K562 (cell line): Measurements from ENCODE around the gene VGF. TPM values are rescaled to one million over a fixed set of nuclear protein-coding genes. Genes with fewer than 3 reads are reported as not detected.

Experiments
- ARHGAP35 ChIP-seq: fragments of 450-650 bp; IDR thresholded peaks from 2 replicates; pipeline ENCODE4 v1.6.1; 2018; ENCODE audit not compliant: partially characterized antibody
- EP300 ChIP-seq: IDR thresholded peaks from 2 replicates; pipeline ENCODE4 v1.6.1; 2012; ENCODE audit warnings: low read length, improper control_type of control experiment
- GATAD2B ChIP-seq: fragments of 450-650 bp; IDR thresholded peaks from 2 replicates; pipeline ENCODE4 v1.6.1; 2017; ENCODE audit warnings: mild to moderate bottlenecking, borderline replicate concordance
- HDAC2 ChIP-seq: fragments of 450-650 bp; IDR thresholded peaks from 2 replicates; pipeline ENCODE4 v1.6.1; 2016; ENCODE audit warnings: mild to moderate bottlenecking
- JUN ChIP-seq, 2 experiments: sonication (generic) in 1 of 2; formaldehyde crosslinking in 1 of 2; IDR thresholded peaks; 2 replicates each; pipeline versions ENCODE4 v1.6.1 to v1.8.0; 2012 to 2022; ENCODE audit warnings: borderline replicate concordance in 2 of 2, mild to moderate bottlenecking in 2 of 2, improper control_type of control experiment in 1 of 2, low read depth in 1 of 2, low read length in 1 of 2, missing genetic modification reagents in 1 of 2
- KAT2B ChIP-seq: IDR thresholded peaks from one replicate; pipeline ENCODE4 v1.6.1; 2012; ENCODE audit warnings: low read depth, mild to moderate bottlenecking, control low read depth, inconsistent platforms, low read length, moderate library complexity
- MTA2 ChIP-seq: fragments of 450-650 bp; IDR thresholded peaks from 2 replicates; pipeline ENCODE4 v1.6.1; 2016; ENCODE audit warnings: low read depth
- NFIX ChIP-seq: fragments of 250-450 bp; sonication (Bioruptor Pico); IDR thresholded peaks from 2 replicates; pipeline ENCODE4 v1.4.0; 2020; ENCODE audit warnings: low read depth, mild to moderate bottlenecking, moderate library complexity
- NONO ChIP-seq, 2 experiments: fragments of 200-400 bp in 1 of 2; fragments of 450-650 bp in 1 of 2; formaldehyde crosslinking in 1 of 2; IDR thresholded peaks; 2 replicates each; pipeline ENCODE4 v1.6.1; 2017; ENCODE audit warnings: low read depth in 2 of 2, mild to moderate bottlenecking in 2 of 2, moderate library complexity in 2 of 2, low read length in 1 of 2
- POLR2AphosphoS2 ChIP-seq: IDR thresholded peaks from 2 replicates; pipeline ENCODE4 v1.6.1; 2012; ENCODE audit warnings: low read length, improper control_type of control experiment
- SOX6 ChIP-seq: fragments of 450-650 bp; IDR thresholded peaks from 2 replicates; pipeline ENCODE4 v1.6.1; 2014; ENCODE audit warnings: mild to moderate bottlenecking
- STAT5B ChIP-seq: fragments of 250-450 bp; sonication (Bioruptor Pico); IDR thresholded peaks from 2 replicates; pipeline ENCODE4 v1.8.0; 2021; ENCODE audit warnings: mild to moderate bottlenecking, inconsistent platforms
- TRIM24 ChIP-seq, 2 experiments: fragments of 450-650 bp; IDR thresholded peaks; 2 replicates each; pipeline ENCODE4 v1.6.1; 2016
- XRCC5 ChIP-seq: fragments of 200-400 bp; formaldehyde crosslinking; IDR thresholded peaks from 2 replicates; pipeline ENCODE4 v1.6.1; 2017; ENCODE audit warnings: low read depth, mild to moderate bottlenecking, low read length
- ZFX ChIP-seq: sonication (generic); formaldehyde crosslinking; IDR thresholded peaks from 2 replicates; pipeline ENCODE4 v1.8.0; 2022; ENCODE audit warnings: mild to moderate bottlenecking, missing genetic modification reagents, moderate library complexity
- ZNF133 ChIP-seq: fragments of 250-450 bp; sonication (Bioruptor Pico); IDR thresholded peaks from 2 replicates; pipeline ENCODE4 v1.4.0; 2020; ENCODE audit warnings: mild to moderate bottlenecking
- ZNF175 ChIP-seq: fragments of 200-800 bp; sonication (Bioruptor generic); IDR thresholded peaks from 2 replicates; pipeline ENCODE4 v1.6.1; 2016; ENCODE audit warnings: low read depth, mild to moderate bottlenecking, missing genetic modification characterization, missing compliant biosample characterization
- ZZZ3 ChIP-seq: fragments of 450-650 bp; IDR thresholded peaks from 2 replicates; pipeline ENCODE4 v1.6.1; 2016; ENCODE audit warnings: antibody characterized with exemption, mild to moderate bottlenecking, moderate library complexity
- polyA plus RNA-seq, 8 experiments: library from polyadenylated mRNA; depleted of rRNA in 4 of 8; stranded (reverse) in 5 of 8; unstranded in 3 of 8; fragments of >200 nt; fragmentation: Nextera tagmentation in 2 of 8; fragmentation: Illumina TruSeq in 1 of 8; extraction: Ambion mirVana in 2 of 8; extraction: Trizol in 1 of 8; gene quantifications; 2 replicates each; pipeline versions ENCODE4 v1.2.1 to v1.2.3, GENCODE V29; 2011 to 2014; ENCODE audit warnings: inconsistent platforms in 1 of 8, missing spikeins in 1 of 8
- total RNA-seq, 7 experiments: library from RNA; depleted of rRNA in 6 of 7; stranded (reverse); fragments of >200 nt in 6 of 7; fragmentation: Illumina TruSeq in 2 of 7; extraction: Trizol in 2 of 7; gene quantifications; 2 replicates each; pipeline versions ENCODE4 v1.2.1 to v1.2.3, GENCODE V29; 2011 to 2021; ENCODE audit warnings: low replicate concordance in 1 of 7
- TF ChIP-seq, protein P1 (sequence below): sonication (generic); formaldehyde crosslinking; IDR thresholded peaks from 2 replicates; pipeline ENCODE4 v1.8.0; 2022; ENCODE audit warnings: mild to moderate bottlenecking, missing genetic modification reagents
- TF ChIP-seq, protein P2 (sequence below): fragments of 250-450 bp; sonication (Bioruptor Pico); IDR thresholded peaks from 2 replicates; pipeline ENCODE4 v1.4.0; 2020
- TF ChIP-seq, protein P3 (sequence below): sonication (generic); formaldehyde crosslinking; IDR thresholded peaks from 2 replicates; pipeline ENCODE4 v1.8.1; 2023; ENCODE audit warnings: mild to moderate bottlenecking, missing genetic modification reagents

Gene VGF
- total and polyA plus RNA-seq, 9 of the 15 experiments (the other 6 are each of a cell fraction or from before 2014, with no cell fraction given), result 0.03 to 5.7 (median 0.34) TPM

DNA sequence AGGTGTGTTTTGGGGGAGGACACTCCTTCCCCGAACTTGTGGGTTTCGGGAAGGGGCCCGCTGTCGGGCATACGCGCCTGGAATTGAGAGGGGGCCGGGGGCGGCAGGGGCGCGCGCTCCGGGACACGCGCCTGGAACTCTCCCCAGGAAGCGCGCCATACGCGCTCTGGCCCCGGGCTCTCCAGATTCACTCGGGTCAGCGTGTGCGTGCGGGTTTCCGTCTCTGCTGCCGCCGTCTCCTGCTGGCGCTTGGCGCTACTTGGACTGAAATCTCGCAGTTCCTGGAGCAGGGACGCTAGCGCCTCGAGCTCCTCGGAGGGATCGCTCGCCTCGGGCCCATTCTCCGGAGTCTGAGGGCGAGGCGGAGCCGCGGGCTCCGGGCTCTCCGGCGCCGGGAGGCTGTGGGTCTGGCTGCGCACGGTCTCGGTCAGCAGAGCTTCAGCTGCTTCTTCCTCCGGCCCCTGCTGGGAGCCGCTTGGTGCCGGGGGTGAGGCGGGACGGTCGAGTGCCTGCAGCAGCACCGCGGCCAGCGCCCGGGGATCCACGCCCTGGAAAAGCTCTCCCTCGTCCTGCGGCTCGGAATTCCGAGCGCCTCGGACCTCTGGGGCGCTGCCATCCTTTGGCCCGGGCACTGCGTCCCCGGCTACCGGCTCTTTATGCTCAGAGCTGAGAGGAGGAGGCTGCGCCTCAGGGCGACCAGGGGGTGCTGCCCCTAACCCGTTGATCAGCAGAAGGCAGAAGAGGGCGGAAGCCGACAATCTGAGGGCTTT lies 1.1 kb downstream of the VGF start (continued):
- TF ChIP-seq, protein P1, sequence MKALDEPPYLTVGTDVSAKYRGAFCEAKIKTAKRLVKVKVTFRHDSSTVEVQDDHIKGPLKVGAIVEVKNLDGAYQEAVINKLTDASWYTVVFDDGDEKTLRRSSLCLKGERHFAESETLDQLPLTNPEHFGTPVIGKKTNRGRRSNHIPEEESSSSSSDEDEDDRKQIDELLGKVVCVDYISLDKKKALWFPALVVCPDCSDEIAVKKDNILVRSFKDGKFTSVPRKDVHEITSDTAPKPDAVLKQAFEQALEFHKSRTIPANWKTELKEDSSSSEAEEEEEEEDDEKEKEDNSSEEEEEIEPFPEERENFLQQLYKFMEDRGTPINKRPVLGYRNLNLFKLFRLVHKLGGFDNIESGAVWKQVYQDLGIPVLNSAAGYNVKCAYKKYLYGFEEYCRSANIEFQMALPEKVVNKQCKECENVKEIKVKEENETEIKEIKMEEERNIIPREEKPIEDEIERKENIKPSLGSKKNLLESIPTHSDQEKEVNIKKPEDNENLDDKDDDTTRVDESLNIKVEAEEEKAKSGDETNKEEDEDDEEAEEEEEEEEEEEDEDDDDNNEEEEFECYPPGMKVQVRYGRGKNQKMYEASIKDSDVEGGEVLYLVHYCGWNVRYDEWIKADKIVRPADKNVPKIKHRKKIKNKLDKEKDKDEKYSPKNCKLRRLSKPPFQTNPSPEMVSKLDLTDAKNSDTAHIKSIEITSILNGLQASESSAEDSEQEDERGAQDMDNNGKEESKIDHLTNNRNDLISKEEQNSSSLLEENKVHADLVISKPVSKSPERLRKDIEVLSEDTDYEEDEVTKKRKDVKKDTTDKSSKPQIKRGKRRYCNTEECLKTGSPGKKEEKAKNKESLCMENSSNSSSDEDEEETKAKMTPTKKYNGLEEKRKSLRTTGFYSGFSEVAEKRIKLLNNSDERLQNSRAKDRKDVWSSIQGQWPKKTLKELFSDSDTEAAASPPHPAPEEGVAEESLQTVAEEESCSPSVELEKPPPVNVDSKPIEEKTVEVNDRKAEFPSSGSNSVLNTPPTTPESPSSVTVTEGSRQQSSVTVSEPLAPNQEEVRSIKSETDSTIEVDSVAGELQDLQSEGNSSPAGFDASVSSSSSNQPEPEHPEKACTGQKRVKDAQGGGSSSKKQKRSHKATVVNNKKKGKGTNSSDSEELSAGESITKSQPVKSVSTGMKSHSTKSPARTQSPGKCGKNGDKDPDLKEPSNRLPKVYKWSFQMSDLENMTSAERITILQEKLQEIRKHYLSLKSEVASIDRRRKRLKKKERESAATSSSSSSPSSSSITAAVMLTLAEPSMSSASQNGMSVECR (CRISPR knock-in tag), result peak; percentile 66
- TF ChIP-seq POLR2AphosphoS2, result no peak
- no peak for TF ChIP-seq ZZZ3
- no peak for TF ChIP-seq HDAC2
- no peak for TF ChIP-seq STAT5B
- TF ChIP-seq NFIX (CRISPR knock-in tag), result no peak
- TF ChIP-seq XRCC5, result peak; percentile 22; the same call in 1 of the 2 replicates
- TF ChIP-seq ARHGAP35, result no peak
- no peak for TF ChIP-seq GATAD2B
- no peak for TF ChIP-seq NONO (IDR thresholded peaks at IDR 0.05; ENCODE audit: low read depth in 2 of 2, low read length in 1 of 2)
- TF ChIP-seq KAT2B, result no peak
- TF ChIP-seq JUN (IDR thresholded peaks at IDR 0.05; ENCODE audit: borderline replicate concordance, low read depth, low read length), result no peak
- no peak for TF ChIP-seq JUN (CRISPR knock-in tag; IDR thresholded peaks at IDR 0.05; ENCODE audit: borderline replicate concordance)
- TF ChIP-seq ZNF133 (CRISPR knock-in tag), result no peak
- no peak for TF ChIP-seq SOX6
- 0 out of 2 replicates have a peak, but pooled peaks have one; percentile 11 for TF ChIP-seq ZFX (CRISPR knock-in tag)
- TF ChIP-seq ZNF175, result no peak
- TF ChIP-seq, protein P2, sequence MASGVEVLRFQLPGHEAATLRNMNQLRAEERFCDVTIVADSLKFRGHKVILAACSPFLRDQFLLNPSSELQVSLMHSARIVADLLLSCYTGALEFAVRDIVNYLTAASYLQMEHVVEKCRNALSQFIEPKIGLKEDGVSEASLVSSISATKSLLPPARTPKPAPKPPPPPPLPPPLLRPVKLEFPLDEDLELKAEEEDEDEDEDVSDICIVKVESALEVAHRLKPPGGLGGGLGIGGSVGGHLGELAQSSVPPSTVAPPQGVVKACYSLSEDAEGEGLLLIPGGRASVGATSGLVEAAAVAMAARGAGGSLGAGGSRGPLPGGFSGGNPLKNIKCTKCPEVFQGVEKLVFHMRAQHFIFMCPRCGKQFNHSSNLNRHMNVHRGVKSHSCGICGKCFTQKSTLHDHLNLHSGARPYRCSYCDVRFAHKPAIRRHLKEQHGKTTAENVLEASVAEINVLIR (CRISPR knock-in tag), result no peak
- no peak for TF ChIP-seq TRIM24 (IDR thresholded peaks at IDR 0.05)
- TF ChIP-seq EP300, result no peak
- no peak for TF ChIP-seq MTA2
- TF ChIP-seq, protein P3, sequence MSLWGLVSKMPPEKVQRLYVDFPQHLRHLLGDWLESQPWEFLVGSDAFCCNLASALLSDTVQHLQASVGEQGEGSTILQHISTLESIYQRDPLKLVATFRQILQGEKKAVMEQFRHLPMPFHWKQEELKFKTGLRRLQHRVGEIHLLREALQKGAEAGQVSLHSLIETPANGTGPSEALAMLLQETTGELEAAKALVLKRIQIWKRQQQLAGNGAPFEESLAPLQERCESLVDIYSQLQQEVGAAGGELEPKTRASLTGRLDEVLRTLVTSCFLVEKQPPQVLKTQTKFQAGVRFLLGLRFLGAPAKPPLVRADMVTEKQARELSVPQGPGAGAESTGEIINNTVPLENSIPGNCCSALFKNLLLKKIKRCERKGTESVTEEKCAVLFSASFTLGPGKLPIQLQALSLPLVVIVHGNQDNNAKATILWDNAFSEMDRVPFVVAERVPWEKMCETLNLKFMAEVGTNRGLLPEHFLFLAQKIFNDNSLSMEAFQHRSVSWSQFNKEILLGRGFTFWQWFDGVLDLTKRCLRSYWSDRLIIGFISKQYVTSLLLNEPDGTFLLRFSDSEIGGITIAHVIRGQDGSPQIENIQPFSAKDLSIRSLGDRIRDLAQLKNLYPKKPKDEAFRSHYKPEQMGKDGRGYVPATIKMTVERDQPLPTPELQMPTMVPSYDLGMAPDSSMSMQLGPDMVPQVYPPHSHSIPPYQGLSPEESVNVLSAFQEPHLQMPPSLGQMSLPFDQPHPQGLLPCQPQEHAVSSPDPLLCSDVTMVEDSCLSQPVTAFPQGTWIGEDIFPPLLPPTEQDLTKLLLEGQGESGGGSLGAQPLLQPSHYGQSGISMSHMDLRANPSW (CRISPR knock-in tag), result no peak
